Stimulated activated CD8-positive, alpha-beta memory T cell treated with anti-CD3 and anti-CD28 coated beads, Interleukin-15, amount 100 ng/mL, for 1 hour (primary cell): Measurements from ENCODE around the gene OR4K15.
"Not testable (repeated sequence)": the region's sequence is repeated elsewhere in the genome, so short reads cannot be mapped to it uniquely, and the experiment has no call there.

Source experiments
- DNase-seq: peaks from one replicate; pipeline ENCODE4 v3.0.0-alpha.2; 2020; ENCODE audit warnings: low read depth

The OR4K15 gene

GRCh38 chr14:19975291-19975690 is at the start of gene OR4K15:
OR4K15 (plus strand) TSS chr14:19975591; CDS start chr14:19975591, 0 bp downstream.
- DNase-seq, result no peak

GRCh38 chr14:19930617-19931016 is 44.8 kb upstream of the OR4K15 start, which contains the start of gene OR4K1:
OR4K1 (plus strand) TSS chr14:19930917; CDS start chr14:19935667, 4,750 bp downstream.
- no peak for DNase-seq

GRCh38 chr14:19941668-19942067 is 33.7 kb upstream of the OR4K15 start:
- no peak for DNase-seq

- DNase-seq, result no peak
Measured at GRCh38 chr14:19947413-19948090, 27.8 kb upstream of the OR4K15 start.

- DNase-seq, result no peak
Measured at GRCh38 chr14:19949218-19949617, 26.2 kb upstream of the OR4K15 start.

GRCh38 chr14:19969735-19970134 is 5.7 kb upstream of the OR4K15 start:
- DNase-seq, result not testable (repeated sequence)

GRCh38 chr14:19974844-19975243 is 547 bp upstream of the OR4K15 start:
- DNase-seq, result no peak

- no peak for DNase-seq
Measured at GRCh38 chr14:19993438-19993837, 18.0 kb downstream of the OR4K15 start.

GRCh38 chr14:20001863-20002262 is 26.5 kb downstream of the OR4K15 start, which contains the start of gene OR4Q2:
OR4Q2 (plus strand) TSS chr14:20002163.
- DNase-seq, result no peak

- DNase-seq, result no peak
Measured at GRCh38 chr14:20002319-20002718, 26.9 kb downstream of the OR4K15 start.

GRCh38 chr14:20008156-20008555 is 32.8 kb downstream of the OR4K15 start:
- no peak for DNase-seq

- DNase-seq, result no peak
Measured at GRCh38 chr14:20019257-20019865, 44.0 kb downstream of the OR4K15 start, which contains the start of gene OR4K14. OR4K14 (minus strand) TSS chr14:20019307; CDS start chr14:20015193, 4,114 bp downstream.
